Measurements from ENCODE around the gene GNB3. TPM values are rescaled to one million over a fixed set of nuclear protein-coding genes. Genes with fewer than 3 reads are reported as not detected.

Gene GNB3
- total RNA-seq, 1 experiment from 2014 or later: 3.9 TPM

- Histone ChIP-seq H3K9me3 (no peaks in the 10 kb centered on the region), H3K27me3 (replicated peaks; ENCODE audit: control insufficient read depth, insufficient read depth, low read length) (no peaks in the 10 kb centered on the region), H3K4me3 (ENCODE audit: low read depth, low read length) (peak within 1 kb of the TSS; percentile 69), H3K36me3 (ENCODE audit: control insufficient read depth, insufficient read depth, low read length) (peaks cover 12% of the 10 kb centered on the region; the same call in 1 of the 2 replicates), H3K4me1 (peaks cover 13% of the 10 kb centered on the region)
- Mint-ChIP-seq H3K27me3 (ENCODE audit: insufficient read depth, unreplicated experiment) (no peaks in the 10 kb centered on the region), H3K4me3 (ENCODE audit: unreplicated experiment) (peak within 1 kb of the TSS; percentile 94), H3K9me3 (ENCODE audit: unreplicated experiment) (no peaks in the 10 kb centered on the region), H3K27ac (ENCODE audit: unreplicated experiment) (peak within 1 kb of the TSS; percentile 95), H3K36me3 (ENCODE audit: insufficient read depth, unreplicated experiment) (peaks cover 77% of the 10 kb centered on the region), H3K4me1 (ENCODE audit: low read depth, unreplicated experiment) (peaks cover 19% of the 10 kb centered on the region)
- POLR2A ChIA-PET: interaction anchor here (0.8 to 4.1 kb wide), 23 partner anchors 10 to 318 kb away, joined by 3 to 102 read pairs (median 8); partner anchors contain the start of genes C12orf57, COPS7A, GAPDH and GNB3
- CTCF ChIA-PET: interaction anchor here (0.5 to 5.2 kb wide), 21 partner anchors 9 to 315 kb away, joined by 3 to 65 read pairs (median 8); partner anchors contain the start of genes C12orf57, COPS7A, MLF2 and P3H3
- intact Hi-C loops (cut with micrococcal nuclease; ENCODE audit: unreplicated experiment): loop anchor here (1.0 kb wide), 6 partner anchors 17 to 189 kb away; partner anchors contain the start of genes ING4, MLF2 and ZNF384
- BruUV-seq (replicated peaks): TSS peak; percentile 42
- peak; percentile 100 for DNase-seq
- no peak for TF ChIP-seq CTCF (IDR thresholded peaks at IDR 0.05; ENCODE audit: insufficient read depth in 1 of 2, low read depth in 1 of 2, low read length in 1 of 2, severe bottlenecking in 1 of 2, unreplicated experiment in 1 of 2)
These were observed 11.4 kb downstream of the GNB3 start, which contains the start of gene USP5 for GRCh38 chr12:6851921-6852650. Gene USP5 (plus strand): TSS chr12:6852150. CDS start chr12:6852180, 30 bp downstream.

- intact Hi-C loops (cut with micrococcal nuclease; ENCODE audit: unreplicated experiment): loop anchor here (1.0 kb wide), 3 partner anchors 16 to 190 kb away; partner anchors contain the start of genes ING4 and MLF2
- DNase-seq: peak in 1 of 2 experiments; percentile 61
These were observed 12.1 kb downstream of the GNB3 start for GRCh38 chr12:6852651-6853354.

More at GRCh38 chr12:6852651-6853354, 12.1 kb downstream of the GNB3 start:
- Histone ChIP-seq H3K4me3 (ENCODE audit: low read depth, low read length) (peak overlapping the region; percentile 69), H3K4me1 (peaks cover 13% of the 10 kb centered on the region), H3K9me3 (no peaks in the 10 kb centered on the region), H3K27me3 (replicated peaks; ENCODE audit: control insufficient read depth, insufficient read depth, low read length) (no peaks in the 10 kb centered on the region), H3K36me3 (ENCODE audit: control insufficient read depth, insufficient read depth, low read length) (peaks cover 14% of the 10 kb centered on the region)
- Mint-ChIP-seq H3K4me1 (ENCODE audit: low read depth, unreplicated experiment) (peaks cover 19% of the 10 kb centered on the region), H3K27ac (ENCODE audit: unreplicated experiment) (peak overlapping the region; percentile 95), H3K36me3 (ENCODE audit: insufficient read depth, unreplicated experiment) (peaks cover 77% of the 10 kb centered on the region), H3K27me3 (ENCODE audit: insufficient read depth, unreplicated experiment) (no peaks in the 10 kb centered on the region), H3K4me3 (ENCODE audit: unreplicated experiment) (peak overlapping the region; percentile 94), H3K9me3 (ENCODE audit: unreplicated experiment) (no peaks in the 10 kb centered on the region)
- POLR2A ChIA-PET: interaction anchor here (0.5 to 4.1 kb wide), 21 partner anchors 10 to 529 kb away, joined by 3 to 102 read pairs (median 8); partner anchors contain the start of genes C12orf57, COPS7A, GAPDH and GNB3
- no peak for TF ChIP-seq CTCF (IDR thresholded peaks at IDR 0.05; ENCODE audit: insufficient read depth in 1 of 2, low read depth in 1 of 2, low read length in 1 of 2, severe bottlenecking in 1 of 2, unreplicated experiment in 1 of 2)
- no TSS peak for BruUV-seq (replicated peaks)
- CTCF ChIA-PET: interaction anchor here (0.5 to 5.2 kb wide), 19 partner anchors 8 to 238 kb away, joined by 3 to 65 read pairs (median 8); partner anchors contain the start of genes COPS7A, MLF2, P3H3 and PTMS

All from Caco-2 (cell line).